MCF 10A (cell line): ENCODE data around the gene CFAP119. TPM values are rescaled to one million over a fixed set of nuclear protein-coding genes. Genes with fewer than 3 reads are reported as not detected.
A peak's percentile ranks its signal among the peaks of the same experiment; 100 is the strongest.

ENCODE experiments used
- BruUV-seq: library from RNA; stranded (reverse); fragments of 400-500 nt; replicated peaks from 2 replicates; lab custom pipeline; 2021; lab: Mats Ljungman, UMichigan
- CTCF ChIA-PET: fragments of 300-600 bp; sonication (Branson Sonifier 250); formaldehyde crosslinking; extraction: SDS; loops from one replicate; lab custom pipeline; 2021; ENCODE audit warnings: antibody characterized with exemption, inconsistent platforms; lab: Yijun Ruan, JAX
- POLR2A ChIA-PET: fragments of 300-600, 350-650 bp; sonication (Branson Sonifier 250); formaldehyde crosslinking; extraction: SDS; loops from one replicate; lab custom pipeline; 2020; ENCODE audit warnings: antibody characterized with exemption, inconsistent platforms; lab: Yijun Ruan, JAX
- DNase-seq: peaks from one replicate; pipeline ENCODE4 v3.0.0-alpha.2; 2018; ENCODE audit not compliant: unreplicated experiment
- H3K27ac Mint-ChIP-seq: one replicate; pipeline ENCODE4 v1.8.0; 2022; ENCODE audit warnings: mild to moderate bottlenecking, low read depth, mixed read lengths; ENCODE audit not compliant: unreplicated experiment
- H3K27me3 Mint-ChIP-seq: one replicate; pipeline ENCODE4 v1.8.0; 2022; ENCODE audit warnings: mixed read lengths; ENCODE audit not compliant: insufficient read depth, unreplicated experiment
- H3K36me3 Mint-ChIP-seq: one replicate; pipeline ENCODE4 v1.8.0; 2022; ENCODE audit warnings: mild to moderate bottlenecking, moderate library complexity, mixed read lengths; ENCODE audit not compliant: insufficient read depth, unreplicated experiment
- H3K4me1 Mint-ChIP-seq: one replicate; pipeline ENCODE4 v1.8.0; 2022; ENCODE audit warnings: mixed read lengths; ENCODE audit not compliant: insufficient read depth, unreplicated experiment
- H3K4me3 Mint-ChIP-seq: one replicate; pipeline ENCODE4 v1.8.0; 2022; ENCODE audit warnings: mild to moderate bottlenecking, moderate library complexity, mixed read lengths; ENCODE audit not compliant: unreplicated experiment
- H3K9me3 Mint-ChIP-seq: one replicate; pipeline ENCODE4 v1.8.0; 2022; ENCODE audit warnings: mixed read lengths; ENCODE audit not compliant: unreplicated experiment
- intact Hi-C: fragments of 100-400 bp; cut with micrococcal nuclease; formaldehyde crosslinking; loops from 2 replicates; pipeline ENCODE4 v1.14.1; 2022
- total RNA-seq: library from RNA; stranded (reverse); gene quantifications from 2 replicates; pipeline ENCODE4 v1.2.3, GENCODE V29; 2022
- TF ChIP-seq, protein P1 (sequence below): fragments of 200-600 bp; IDR thresholded peaks from one replicate; pipeline ENCODE4 v1.8.0; 2022; ENCODE audit warnings: antibody characterized with exemption, mild to moderate bottlenecking; ENCODE audit not compliant: unreplicated experiment

Gene CFAP119
- total RNA-seq, 1 experiment from 2014 or later = 5.2 TPM

DNA sequence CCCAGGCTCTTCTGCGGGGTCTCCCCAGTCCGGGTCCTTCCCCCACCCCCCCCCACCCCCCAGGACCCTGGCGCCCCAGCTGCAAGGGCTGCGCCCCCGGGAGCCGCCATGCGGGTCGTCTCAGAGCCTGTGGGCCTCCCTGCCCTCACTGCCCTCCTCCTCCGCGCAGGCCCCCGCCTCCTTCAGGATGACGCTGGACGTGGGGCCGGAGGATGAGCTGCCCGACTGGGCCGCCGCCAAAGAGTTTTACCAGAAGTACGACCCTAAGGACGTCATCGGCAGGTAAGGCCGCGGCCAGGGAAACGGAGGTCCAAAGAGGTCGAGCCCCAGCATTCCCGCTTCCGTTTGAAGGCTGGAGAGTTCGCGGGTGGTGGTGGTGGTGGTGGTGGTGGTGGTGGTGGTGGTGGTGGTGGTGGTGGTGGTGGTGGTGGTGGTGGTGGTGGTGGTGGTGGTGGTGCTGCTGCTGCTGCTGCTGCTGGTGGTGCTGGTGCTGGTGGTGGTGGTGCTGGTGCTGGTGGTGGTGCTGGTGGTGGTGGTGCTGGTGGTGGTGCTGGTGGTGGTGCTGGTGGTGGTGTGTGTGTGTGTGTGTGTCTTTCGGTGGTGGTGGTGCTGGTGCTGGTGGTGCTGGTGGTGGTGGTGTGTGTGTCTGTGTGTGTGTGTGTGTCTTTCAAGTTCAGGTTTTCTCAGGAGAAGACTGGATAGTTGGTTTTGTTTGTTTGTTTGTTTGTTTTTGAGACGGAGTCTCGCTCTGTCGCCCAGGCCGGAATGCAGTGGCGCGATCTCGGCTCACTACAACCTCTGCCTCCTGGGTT lies 13.0 kb downstream of the CFAP119 start:
- Mint-ChIP-seq H3K27ac (peak overlapping the region; percentile 86), H3K27me3 (no peaks in the 10 kb centered on the region), H3K4me1 (peaks cover 30% of the 10 kb centered on the region), H3K36me3 (peaks cover 73% of the 10 kb centered on the region), H3K4me3 (peak overlapping the region; percentile 87), H3K9me3 (no peaks in the 10 kb centered on the region)
- intact Hi-C loops = no loop called here
- ChIA-PET POLR2A (interaction anchor here (0.6 to 5.1 kb wide), 26 partner anchors 10 to 823 kb away, joined by 3 to 55 read pairs (median 6); partner anchors contain the start of genes FBRS, KCTD13, RNF40 and SRCAP), CTCF (interaction anchor here (1.1 to 1.4 kb wide), 2 partner anchors 26 to 192 kb away, joined by 3 to 5 read pairs; no protein-coding TSS in a partner anchor)
- BruUV-seq = no TSS peak
- TF ChIP-seq, protein P1, sequence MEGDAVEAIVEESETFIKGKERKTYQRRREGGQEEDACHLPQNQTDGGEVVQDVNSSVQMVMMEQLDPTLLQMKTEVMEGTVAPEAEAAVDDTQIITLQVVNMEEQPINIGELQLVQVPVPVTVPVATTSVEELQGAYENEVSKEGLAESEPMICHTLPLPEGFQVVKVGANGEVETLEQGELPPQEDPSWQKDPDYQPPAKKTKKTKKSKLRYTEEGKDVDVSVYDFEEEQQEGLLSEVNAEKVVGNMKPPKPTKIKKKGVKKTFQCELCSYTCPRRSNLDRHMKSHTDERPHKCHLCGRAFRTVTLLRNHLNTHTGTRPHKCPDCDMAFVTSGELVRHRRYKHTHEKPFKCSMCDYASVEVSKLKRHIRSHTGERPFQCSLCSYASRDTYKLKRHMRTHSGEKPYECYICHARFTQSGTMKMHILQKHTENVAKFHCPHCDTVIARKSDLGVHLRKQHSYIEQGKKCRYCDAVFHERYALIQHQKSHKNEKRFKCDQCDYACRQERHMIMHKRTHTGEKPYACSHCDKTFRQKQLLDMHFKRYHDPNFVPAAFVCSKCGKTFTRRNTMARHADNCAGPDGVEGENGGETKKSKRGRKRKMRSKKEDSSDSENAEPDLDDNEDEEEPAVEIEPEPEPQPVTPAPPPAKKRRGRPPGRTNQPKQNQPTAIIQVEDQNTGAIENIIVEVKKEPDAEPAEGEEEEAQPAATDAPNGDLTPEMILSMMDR = no peak
- peak; percentile 35 for DNase-seq

DNA sequence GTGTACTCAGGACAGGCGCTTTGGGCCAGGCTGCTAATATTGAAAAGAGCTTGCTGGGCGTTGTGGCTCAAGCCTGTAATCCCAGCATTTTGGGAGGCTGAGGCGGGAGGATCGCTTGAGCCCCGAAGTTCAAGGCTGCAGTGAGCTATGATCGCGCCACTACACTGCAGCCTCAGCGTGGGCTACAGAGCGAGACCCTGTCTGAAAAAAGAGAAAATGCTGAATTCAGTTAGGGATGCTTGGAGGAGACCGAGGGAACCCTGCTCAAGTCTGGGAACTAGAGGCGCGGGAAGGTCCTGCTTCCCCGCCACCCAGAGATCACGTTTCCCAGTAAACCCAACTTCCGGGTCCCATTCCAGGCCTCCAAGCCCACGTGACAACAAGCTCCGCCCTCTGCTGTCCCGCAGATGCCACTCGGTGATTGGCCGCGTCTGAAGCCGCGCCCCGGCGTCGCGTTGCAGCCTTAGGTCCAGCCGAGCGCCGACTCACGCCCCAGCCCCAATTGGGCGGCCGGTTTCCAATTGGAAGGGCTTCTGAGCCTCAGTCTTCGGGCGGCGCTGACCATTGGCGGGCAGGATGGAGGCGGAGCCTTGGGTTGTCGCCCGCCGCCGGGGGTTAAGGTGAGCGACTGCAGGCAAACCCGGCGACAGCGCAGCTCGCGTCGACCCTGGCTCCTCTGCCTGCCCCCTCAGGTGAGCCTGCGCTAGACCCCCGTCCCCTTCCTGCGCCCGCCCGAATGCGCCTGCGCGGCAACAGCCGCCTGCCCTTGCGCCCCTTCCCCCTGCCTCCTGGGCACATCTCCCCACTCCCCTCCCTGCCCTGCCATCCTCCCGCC lies 13.8 kb downstream of the CFAP119 start, which contains the start of gene PHKG2:
PHKG2 (plus strand) TSS at position 627 of the 835 bp plus-strand sequence. CDS start 396 bp downstream, outside the sequence.
- Mint-ChIP-seq H3K27ac (peak within 1 kb of the TSS; percentile 86), H3K36me3 (peaks cover 74% of the 10 kb centered on the region), H3K4me3 (peak within 1 kb of the TSS; percentile 87), H3K4me1 (peaks cover 30% of the 10 kb centered on the region), H3K27me3 (no peaks in the 10 kb centered on the region), H3K9me3 (no peaks in the 10 kb centered on the region)
- intact Hi-C loops = no loop called here
- TF ChIP-seq, protein P1 = no peak
- DNase-seq = peak; percentile 99
- POLR2A ChIA-PET = interaction anchor here (0.6 to 5.1 kb wide), 35 partner anchors 10 to 822 kb away, joined by 3 to 55 read pairs (median 4); partner anchors contain the start of genes ALDOA, FBRS, KCTD13 and RNF40
- BruUV-seq = no TSS peak
- CTCF ChIA-PET = interaction anchor here (0.5 to 1.4 kb wide), 5 partner anchors 26 to 1074 kb away, joined by 3 to 5 read pairs (median 4); no protein-coding TSS in a partner anchor

DNA sequence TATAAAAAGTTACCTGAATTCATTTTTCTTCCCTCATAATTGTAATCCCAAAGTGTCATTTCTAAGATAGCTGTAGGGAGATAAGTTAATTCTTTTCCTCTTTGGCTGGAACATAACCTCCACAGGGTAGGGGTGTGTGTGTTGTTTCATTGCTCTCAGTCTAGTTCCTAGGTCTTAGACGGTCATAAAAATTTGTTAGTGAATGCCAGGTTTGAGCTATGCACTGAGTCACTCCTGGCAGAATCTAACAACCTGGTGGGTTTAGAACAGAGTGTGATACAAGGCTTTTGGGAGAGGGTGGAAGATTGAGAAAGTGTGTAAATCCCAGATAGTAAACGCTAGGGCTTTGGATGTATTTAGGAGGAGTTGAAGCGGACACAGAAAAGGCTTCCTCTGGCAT lies 14.5 kb downstream of the CFAP119 start:
- Mint-ChIP-seq H3K27ac (peak overlapping the region; percentile 86), H3K36me3 (peaks cover 75% of the 10 kb centered on the region), H3K9me3 (no peaks in the 10 kb centered on the region), H3K27me3 (no peaks in the 10 kb centered on the region), H3K4me3 (peak overlapping the region; percentile 87), H3K4me1 (peaks cover 30% of the 10 kb centered on the region)
- POLR2A ChIA-PET = interaction anchor here (0.8 to 5.1 kb wide), 25 partner anchors 9 to 821 kb away, joined by 3 to 55 read pairs (median 5); partner anchors contain the start of genes ALDOA, FBRS, KCTD13 and RNF40
- intact Hi-C loops = no loop called here
- TF ChIP-seq, protein P1 = no peak
- CTCF ChIA-PET = interaction anchor here (0.5 to 1.4 kb wide), 4 partner anchors 25 to 1075 kb away, joined by 3 to 5 read pairs (median 4); no protein-coding TSS in a partner anchor
- BruUV-seq = no TSS peak
- peak; percentile 36 for DNase-seq
